Stimulated activated CD4-positive, alpha-beta T cell treated with anti-CD3 and anti-CD28 coated beads, Interleukin-1b, Interleukin-23, amount 100 ng/mL, for 24 hours (primary cell): ENCODE data around the gene TLR3.
"Not testable (repeated sequence)": the region's sequence is repeated elsewhere in the genome, so short reads cannot be mapped to it uniquely, and the experiment has no call there.

Experiments used
- DNase-seq, 4 experiments: peaks; one replicate each; pipeline ENCODE4 v3.0.0-alpha.2; 2020; ENCODE audit warnings: low read depth in 4 of 4, low spot score in 1 of 4

Gene TLR3

DNA sequence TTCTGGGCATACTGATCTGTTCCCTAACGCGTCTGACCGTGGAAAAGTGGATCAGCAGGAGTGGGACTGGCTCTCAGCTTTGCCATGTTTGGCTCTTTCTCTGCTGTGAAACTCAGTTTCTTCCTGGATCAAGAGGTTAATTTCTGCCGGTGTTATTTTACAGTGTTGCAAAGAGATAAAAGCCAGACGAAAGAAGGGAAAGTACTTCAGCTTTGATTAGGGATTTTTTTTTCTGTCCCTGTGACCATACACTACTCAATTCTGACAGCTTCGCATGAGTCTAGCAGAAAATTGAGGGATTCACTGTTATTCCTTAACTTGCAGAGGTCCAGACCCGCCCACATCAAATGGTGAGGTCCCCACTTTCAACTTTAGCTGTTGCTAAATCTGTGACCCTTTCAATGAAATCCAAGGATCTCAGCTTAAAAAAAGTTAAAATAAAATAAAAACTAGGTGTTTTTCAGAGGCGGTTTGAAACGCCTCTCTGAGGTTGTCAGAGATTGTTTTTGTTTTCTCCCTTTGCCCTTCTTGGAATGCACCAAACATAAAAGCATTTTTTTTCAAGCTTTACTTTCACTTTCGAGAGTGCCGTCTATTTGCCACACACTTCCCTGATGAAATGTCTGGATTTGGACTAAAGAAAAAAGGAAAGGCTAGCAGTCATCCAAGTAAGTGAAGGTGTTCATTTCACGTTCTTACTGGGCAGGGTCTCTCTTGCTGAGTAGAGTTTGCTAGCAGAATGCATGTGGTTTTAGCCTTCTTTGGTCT lies at the start of gene TLR3:
TSS of gene TLR3 (plus strand) at position 576 of the 768 bp plus-strand sequence. CDS start 7,464 bp downstream, outside the sequence.
- no peak for DNase-seq

DNA sequence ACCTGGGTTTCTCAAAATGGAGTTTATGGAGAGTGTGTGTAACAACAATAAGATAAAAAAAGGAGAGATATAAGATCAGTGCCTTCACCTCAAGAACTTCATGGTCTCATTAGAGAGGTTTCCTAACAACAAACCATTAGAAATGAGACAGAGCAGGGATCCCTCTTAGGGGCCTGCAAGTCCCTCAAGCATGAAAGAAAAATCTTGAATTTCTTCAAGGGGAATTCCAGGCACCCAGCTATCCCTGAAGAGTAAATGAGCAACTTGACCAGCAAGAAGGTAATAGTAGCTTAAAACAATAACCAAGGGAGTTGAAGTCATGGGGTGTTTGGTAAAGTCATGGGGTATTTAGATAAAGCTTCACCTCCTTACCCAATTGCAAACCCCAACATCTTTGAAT lies 49.7 kb upstream of the TLR3 start:
- no peak for DNase-seq

DNA sequence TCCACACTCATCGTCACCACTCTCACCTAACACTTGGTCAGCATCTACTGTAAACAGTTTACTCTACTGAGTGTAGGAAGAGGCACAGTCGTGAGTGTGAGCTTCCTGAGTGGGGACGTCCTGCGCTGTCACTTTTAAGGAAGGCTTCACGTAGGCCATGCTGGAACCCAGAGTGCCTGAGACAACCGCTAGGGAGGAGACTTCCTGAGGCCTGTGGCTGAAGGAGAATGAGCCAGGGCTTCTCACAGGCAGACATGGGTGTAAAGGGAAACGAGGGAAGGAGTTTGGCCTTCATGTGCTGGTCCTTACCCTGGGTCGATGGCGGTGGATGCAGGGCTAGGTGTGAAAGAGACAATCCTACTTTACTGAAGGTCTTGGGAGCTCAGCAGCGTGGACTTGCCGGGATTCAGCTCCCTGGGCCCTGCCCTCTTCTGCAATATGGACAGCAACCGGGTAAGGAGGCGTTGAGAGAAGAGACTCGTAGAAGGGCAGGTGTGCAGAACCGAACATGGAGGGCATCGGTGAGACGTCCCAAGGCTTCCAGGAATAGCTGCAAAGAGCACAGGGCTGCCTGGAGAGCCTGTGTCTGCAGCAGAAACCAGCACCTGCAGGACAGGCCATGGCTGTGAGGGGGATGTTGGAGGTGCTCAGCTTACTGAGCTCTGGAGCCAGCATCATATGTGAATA lies 48.7 kb upstream of the TLR3 start:
- DNase-seq, result no peak

DNA sequence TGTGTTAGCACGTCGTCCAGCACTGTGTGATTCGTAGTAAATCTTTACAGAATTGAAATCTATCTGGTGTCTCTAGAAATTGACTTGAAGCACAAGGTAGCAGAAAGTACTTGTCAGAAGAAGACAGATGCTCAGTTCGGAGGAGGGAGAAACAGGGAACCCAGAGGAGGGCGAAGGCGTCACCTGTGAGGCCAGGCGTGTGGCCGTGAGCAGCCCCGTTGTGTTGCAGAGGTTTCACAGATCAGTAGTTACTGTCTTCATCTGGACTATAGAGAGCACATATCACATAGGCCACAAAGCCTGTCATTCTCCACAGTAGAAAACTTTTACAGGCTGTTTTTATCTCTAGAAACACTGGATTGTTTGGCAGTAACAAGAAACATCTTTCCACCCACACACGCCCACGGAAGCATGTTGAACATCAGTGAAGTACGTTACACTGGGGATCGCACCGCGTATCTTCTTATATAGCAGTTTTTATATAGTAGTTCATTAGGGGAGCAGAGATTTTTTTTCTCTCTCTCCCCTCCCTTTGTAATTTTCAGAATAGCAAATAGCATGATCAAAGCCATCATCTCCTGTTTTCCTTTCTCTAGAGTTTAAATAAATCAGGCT lies 48.1 kb upstream of the TLR3 start:
- DNase-seq, result no peak

DNA sequence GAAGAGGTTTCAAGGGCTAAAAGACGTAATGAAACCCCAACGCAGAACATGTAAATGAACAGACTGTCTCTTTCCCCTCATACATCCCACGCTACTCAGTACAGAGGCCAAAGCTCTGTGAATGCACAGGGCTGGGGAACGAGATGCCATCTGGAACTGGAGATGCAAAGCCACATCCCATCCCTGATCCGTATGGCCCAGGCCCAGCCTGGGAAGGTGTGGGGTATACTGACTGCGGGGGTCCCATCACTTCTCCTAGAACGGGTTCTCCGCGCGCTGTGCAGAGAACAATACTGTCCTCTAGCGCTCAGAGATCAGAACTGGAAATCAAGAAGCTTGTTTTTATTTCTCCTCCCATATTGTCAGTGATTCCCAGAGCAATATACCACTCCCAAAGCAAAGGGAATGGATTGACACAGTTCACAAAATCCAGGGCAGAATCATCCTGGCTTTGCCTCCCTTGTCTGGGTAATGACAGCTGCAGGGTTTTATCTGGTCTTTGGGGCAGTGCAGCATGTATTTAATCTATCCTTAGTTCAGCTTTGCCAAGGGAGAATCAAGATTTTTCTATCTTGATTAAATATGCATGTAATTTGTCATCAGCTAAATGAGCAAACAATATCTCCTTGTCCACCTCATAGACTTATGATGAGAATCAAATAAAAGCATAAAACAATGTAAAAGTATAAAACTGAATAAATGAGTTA lies 47.3 kb upstream of the TLR3 start:
- no peak for DNase-seq

DNA sequence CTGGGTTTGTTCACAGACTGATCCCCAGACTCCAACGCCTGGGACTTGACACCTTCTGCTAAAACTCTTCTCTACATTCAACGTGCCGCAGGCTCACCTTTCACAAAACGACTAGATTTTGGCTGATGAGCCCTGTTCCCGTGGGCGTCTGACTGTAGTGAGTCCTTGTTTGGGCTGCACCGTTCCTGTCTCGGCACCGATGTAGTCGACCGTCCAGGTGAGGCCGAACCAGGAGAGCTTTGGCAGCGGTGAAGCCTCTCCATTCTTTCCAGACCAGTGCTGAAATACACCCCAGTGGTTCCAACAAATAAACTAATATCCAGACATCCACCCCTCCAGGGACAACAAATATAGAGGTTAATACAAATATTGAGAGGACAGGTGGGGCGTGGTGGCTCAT lies 45.0 kb upstream of the TLR3 start:
- no peak for DNase-seq

DNA sequence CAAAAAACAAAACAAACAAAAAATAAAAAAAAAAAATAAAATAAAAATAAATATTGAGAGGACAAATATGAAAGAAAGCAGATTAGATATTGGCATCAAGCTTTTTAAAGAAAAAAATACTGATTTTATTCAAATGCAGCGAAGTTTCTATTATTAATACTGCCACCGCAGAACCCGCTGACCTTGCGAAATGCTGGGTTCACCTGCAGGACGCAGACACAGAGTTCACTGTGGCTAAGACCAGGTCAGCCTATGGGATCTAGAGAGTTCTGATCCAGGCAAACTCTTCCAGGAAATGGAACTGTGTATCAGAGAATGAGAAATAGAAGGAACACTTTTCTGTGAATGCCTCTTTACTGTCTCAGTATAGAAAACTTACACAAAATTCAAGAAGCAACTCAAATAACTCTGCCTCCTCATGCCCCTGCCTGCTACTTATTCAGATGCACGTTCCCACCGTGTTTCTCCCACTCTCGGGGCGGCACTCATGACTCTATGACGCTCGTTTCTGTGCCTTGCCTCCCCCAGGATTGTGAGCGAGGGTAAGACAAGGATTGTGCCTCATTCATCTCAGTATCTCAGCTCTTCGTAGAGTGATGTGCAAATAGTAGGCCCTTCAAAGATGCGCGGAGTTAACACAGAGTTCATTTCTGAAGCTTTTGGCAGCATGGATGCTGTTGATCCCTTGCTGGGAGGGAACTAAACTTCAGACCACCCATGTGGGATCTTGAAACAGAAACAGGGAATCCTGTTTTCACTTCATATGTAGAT lies 44.1 kb upstream of the TLR3 start:
- DNase-seq, result no peak

DNA sequence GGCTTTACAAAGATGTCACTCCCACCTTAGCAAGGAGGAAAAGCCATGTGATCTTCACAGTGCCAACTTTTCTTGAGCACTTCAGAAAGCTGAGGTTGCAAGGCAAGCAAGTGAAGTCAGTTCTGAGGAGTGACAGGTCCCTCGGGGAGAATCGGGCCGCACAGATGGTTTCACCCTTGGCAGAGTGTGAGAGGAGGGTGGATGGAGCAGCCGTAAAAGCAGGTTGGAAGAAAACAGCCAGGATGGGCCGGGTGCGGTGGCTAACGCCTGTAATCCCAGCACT lies 43.6 kb upstream of the TLR3 start:
- DNase-seq, result no peak

DNA sequence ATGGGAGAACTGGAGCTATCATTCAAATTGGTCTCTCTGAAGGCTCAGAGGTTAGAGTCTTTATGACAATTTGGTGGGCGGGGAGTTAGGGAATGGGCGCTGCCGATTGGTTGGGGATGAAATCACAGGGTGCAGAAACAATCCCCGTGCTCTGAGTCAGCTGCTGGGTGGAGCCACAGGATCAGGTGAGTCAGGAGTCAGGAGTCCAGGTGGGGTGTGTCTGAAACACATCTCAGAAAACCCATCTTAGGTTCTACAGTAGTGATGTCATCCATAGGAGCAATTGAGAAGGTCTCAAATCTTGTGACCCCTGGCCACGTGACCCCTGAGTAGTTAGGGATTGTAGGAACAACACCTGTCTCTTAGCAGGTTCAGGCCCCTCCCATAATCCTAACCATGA lies 41.6 kb upstream of the TLR3 start:
- no peak for DNase-seq

DNA sequence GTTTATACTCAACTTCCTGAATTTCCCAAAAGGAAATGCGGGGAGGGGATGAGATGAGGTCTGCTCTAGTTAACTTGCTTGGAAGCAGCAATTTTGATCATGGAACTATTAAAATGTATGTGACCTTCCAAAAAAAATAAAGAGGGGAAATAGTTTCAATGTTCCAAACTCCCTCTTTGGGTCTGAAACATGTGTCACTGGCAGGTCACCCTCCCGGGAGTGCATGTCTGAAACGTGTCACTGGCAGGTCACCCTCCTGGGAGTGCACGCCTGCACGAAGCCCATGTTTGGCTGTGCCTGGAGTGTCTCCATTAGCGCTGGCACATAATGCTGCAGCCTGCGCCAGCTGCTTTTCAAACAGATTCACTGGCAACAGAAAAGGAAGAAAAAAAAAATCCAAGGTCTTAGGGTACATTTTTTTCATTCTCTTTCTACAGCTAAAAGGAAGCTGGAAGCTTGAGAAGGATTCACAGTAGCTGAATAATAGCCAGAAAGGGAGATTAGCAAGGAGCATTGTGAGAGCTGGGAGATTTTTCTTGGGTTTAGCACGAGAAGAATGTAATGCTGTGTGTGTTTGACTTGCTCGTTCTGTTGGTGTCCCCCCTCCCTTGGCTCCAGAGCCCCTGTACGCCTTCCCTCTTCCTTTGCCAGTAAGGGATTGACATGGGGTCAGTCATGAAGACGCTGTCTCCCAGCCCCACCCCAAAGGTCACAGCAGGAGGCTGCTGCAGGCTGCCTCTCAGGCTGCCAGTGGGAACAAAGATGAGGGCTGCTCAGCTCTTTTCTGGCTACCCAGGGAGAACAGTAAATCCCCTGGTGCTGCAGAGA lies 39.2 kb upstream of the TLR3 start:
- DNase-seq, result no peak

DNA sequence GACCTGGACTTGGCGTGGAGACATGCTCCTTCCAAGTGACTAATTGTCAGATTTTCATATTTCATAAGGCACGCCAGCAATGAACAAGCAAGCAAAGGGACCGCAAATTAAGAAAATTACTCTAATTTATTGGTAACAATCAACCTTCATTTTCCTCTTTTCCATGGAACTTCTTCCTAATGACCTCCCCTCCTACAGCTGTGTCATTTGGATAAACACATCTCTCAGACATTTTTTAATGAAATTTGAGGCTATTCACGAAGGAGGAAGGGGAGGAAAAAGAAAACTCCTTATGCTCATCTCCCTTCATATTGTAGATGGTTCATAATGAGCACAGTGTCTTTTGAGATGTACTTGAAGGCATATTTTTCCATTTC lies 38.6 kb upstream of the TLR3 start:
- no peak for DNase-seq

DNA sequence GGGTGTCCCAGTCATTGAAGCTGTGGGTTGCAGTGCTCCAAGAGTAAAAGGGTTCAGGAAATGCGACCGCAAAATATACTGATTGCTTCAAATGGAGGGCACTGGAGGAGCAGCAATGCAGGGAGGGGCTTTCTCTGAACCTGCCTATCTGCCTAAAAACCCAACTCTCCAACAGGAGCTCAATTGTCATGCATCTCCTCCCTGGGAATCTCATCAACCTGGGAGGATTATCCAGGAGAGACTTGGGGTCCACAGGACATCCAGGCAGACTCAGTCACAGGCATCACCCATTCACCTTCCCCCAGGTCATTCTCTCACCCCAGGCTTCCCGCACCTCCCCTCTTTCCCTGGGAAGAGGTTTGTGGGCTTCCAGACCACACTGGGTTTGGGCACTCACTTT lies 38.2 kb upstream of the TLR3 start:
- DNase-seq, result no peak

DNA sequence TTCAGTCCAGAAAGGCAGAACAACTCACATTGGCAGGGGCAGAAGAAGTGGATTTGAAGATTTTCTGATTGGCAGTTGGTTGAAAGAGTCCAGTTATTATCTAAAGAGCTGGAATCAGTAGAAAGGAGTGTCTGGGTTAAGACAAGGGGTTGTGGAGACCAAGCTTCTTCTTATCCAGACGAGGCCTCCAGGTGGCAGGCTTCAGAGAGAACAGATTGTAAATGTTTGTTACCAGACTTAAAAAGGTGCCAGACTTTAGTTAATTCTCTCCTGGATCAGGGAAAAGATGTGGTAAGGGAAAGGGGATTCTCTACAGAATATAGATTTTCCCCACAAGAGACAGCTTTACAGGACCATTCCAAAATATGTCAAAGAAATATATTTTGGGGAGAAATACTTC lies 36.7 kb upstream of the TLR3 start:
- no peak for DNase-seq

DNA sequence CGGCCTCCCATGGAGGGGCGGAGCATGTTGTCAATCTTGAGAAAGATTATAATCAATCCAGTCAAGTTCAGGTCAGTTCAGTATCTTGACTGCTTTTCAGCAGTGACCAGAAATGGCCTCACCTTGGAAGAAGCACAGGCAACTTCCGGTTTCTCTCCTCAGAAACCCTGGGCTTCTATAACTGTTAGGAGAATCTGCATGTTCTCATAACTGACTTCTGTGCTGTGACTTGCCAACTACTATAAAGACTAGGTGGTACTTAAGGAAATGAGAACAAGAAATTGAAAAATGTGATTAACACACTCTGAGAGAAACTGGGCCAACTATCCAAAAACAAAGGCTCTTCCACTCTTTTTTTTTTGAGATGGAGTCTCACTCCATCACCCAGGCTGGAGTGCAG lies 35.9 kb upstream of the TLR3 start:
- no peak for DNase-seq

DNA sequence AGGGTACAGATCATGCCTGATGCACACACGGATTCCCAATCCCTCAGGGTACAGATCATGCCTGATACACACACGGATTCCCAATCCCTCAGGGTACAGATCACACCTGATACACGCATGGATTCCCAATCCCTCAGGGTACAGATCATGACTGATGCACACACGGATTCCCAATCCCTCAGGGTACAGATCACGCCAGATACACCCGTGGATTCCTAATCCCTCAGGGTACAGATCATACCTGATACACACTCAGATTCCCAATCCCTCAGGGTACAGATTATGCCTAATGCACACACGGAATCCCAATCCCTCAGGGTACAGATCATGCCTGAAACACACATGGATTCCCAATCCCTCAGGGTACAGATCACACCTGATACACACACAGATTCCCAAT lies 34.3 kb upstream of the TLR3 start:
- DNase-seq, result not testable (repeated sequence)

DNA sequence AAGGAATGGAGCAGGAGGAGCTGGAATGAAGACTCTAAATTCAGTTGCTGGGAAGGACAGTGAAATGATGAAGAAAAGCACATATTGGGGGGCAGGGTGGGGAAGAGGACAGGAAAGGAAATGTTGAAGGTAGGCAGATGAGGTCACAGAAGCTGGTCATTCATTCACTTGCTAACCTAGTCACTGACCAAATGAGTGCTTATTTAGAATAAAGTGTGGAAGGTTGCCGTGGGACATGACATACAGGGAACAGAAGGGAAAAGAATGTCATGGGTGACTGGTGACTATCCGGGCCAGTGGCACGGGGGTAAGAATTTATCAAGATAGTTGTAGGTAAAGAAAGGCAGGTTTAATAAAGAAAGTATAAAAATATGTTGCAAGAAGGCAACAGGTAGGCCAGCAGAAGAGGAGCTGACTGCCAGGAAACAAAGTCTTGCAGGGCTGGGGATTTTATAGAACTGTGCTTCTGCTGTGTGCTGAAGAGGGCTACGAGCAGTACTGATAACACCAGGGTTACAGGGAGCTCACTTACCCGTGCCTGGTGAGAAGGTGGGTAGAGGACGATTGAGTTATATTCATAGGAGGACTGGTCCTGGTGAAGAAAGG lies 31.9 kb upstream of the TLR3 start:
- DNase-seq, result no peak

DNA sequence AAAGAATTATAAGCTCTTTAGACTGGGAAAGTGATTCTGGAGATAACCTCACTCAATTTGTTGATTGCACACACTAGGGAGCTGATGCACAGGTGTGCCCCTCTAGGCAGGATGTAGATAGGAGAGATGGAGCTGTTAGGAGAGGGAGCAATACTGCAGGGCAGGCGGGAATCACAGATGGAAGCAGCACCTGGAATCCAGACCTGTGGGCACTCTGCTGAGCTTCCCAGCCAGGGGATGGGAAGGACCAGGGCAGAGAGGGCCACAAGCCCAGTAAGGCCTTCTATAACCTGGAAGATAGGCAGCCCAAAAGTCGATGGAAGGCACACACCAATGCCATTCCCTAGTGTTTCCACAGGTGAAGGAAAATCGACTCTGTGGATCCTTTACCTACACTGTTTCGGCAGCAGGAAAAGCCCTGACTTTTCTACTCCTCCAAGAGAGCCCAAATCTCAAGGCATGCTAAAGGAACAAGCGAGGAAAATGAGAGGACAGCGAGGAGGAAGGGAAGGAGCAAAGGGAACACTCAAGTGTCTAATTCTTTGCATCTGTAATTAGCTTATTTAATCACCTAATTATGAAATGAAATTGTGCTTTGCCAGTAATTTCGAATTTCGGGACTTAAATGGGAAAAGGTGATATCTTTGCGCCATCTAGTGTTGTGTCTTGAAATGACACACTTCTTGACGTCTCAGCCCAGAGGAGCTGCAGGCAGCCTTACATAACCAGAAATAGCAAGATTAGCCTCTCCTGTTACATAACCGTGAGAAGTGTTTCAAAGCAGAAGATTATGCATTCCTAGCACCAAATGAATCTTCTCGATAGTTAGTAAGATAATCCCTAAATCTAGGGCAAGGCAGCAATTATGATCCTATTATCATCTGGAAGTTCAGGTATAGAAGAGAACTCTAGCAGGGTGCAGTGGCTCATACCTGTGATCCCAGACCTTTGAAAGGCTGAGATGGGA lies 31.0 kb upstream of the TLR3 start:
- DNase-seq, result no peak

DNA sequence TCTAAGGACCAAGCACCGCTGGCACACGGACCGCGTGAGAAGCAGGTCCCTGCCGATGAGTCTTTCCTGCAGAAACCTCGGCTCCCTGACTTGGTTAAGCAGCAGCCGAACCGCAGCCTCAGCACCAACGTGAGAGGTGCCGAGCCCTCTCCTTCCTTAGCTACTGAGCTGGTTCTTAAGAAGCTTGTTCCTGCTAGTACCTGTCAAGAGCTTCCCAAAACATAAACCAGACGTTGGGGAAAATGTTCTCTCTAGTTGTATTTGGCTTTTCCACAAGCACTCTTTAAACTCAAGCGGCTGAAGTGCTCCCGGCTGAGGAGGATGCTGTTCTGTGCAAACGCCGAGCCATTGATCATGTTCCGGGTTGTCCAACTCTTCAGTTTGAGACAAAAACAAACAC lies 29.3 kb upstream of the TLR3 start:
- DNase-seq, result no peak

DNA sequence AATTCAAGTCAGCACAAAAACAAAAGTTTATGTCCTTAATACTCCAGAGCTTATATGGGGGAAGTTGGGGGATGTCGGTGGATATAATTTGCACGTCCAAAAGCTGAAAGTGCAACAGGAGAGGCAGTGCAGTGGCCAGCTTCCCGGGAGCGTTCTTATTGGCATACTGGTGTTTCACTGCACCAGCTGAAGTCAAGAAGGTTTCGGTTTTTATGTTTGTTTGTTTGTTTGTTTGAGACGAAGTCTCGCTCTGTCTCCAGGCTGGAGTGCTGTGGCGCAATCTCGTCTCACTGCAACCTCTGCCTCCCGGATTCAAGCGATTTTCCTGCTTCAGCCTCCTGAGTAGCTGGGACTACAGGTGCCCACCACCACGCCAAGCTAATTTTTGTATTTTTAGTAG lies 28.6 kb upstream of the TLR3 start:
- DNase-seq, result no peak
